ENCODE results near the gene GLDC.

The GLDC gene

GRCh38 chr9:6566409-6567139 is 79.0 kb downstream of the GLDC start:
- H3K4me1 ChIP-seq (ENCODE audit: control insufficient read depth, insufficient read depth, low read length), result no peaks in the 10 kb centered on the region
- no peaks in the 10 kb centered on the region for H3K27me3 ChIP-seq (ENCODE audit: control insufficient read depth in 1 of 2, insufficient read depth in 2 of 2, low read length in 2 of 2)
- no peak overlapping the region for H3K9ac ChIP-seq (ENCODE audit: low read length in 2 of 2)
- H3K9me3 ChIP-seq (ENCODE audit: control insufficient read depth in 2 of 2, low read length in 2 of 2), result no peaks in the 10 kb centered on the region
- no peak overlapping the region for H3K4me3 ChIP-seq (ENCODE audit: low read length in 2 of 2)
- H3K36me3 ChIP-seq (ENCODE audit: control insufficient read depth in 2 of 2, insufficient read depth in 2 of 2, low read length in 2 of 2), result no peaks in the 10 kb centered on the region
- no peak overlapping the region for H3K27ac ChIP-seq (ENCODE audit: low read length)

DNA sequence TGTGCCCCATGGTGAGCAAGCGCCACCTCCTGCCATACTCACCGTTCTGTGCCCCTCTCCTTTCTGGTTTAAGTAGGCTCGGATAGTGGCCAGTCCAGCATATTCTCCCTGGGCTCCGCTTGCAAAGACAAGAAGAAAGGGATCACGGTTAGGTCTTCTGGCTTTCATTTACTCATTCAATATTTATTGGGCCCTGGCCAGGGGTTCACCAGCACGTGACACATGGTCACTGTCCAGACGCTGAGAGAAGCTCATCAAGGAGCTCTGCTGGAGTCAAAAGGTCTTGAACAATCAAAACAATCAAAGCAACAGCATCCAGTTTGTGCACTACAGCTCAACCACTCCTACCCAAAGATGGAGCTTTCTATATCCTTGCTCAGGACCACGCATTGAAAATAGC is 80.2 kb downstream of the GLDC start:
- no peak overlapping the region for H3K27ac ChIP-seq (ENCODE audit: low read length)

DNA sequence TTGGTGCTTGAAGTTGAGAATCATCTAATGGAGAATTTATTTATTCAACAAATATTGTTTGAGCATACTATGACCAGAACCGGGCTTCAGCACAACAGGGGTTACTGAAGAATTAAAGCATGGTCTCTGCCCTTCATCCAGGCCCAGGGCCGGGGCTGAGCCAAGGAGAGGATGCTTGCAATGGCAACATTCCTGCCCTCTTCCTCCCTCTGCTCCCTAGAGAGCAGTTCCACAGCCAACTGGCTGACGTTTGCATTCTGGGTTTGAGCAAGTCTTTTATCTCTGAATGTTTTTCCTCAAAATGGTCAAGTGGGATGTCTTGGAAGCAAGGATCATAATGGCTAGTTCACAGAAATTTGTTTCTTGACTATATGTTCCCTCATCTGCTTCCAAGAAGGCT is 80.7 kb downstream of the GLDC start:
- H3K27ac ChIP-seq (ENCODE audit: low read length), result no peak overlapping the region
- H3K9me3 ChIP-seq (ENCODE audit: control insufficient read depth in 2 of 2, low read length in 2 of 2), result no peaks in the 10 kb centered on the region
- no peaks in the 10 kb centered on the region for H3K4me1 ChIP-seq (ENCODE audit: control insufficient read depth, insufficient read depth, low read length)
- H3K27me3 ChIP-seq (ENCODE audit: control insufficient read depth in 1 of 2, insufficient read depth in 2 of 2, low read length in 2 of 2), result no peaks in the 10 kb centered on the region
- no peak overlapping the region for H3K9ac ChIP-seq (ENCODE audit: low read length in 2 of 2)
- no peak overlapping the region for H3K4me3 ChIP-seq (ENCODE audit: low read length in 2 of 2)
- no peaks in the 10 kb centered on the region for H3K36me3 ChIP-seq (ENCODE audit: control insufficient read depth in 2 of 2, insufficient read depth in 2 of 2, low read length in 2 of 2)

More for the DNA sequence above, 80.2 kb downstream of the GLDC start:
- Histone ChIP-seq H3K9ac (ENCODE audit: low read length in 2 of 2) (no peak overlapping the region), H3K9me3 (ENCODE audit: control insufficient read depth in 2 of 2, low read length in 2 of 2) (no peaks in the 10 kb centered on the region), H3K36me3 (ENCODE audit: control insufficient read depth in 2 of 2, insufficient read depth in 2 of 2, low read length in 2 of 2) (no peaks in the 10 kb centered on the region), H3K27me3 (ENCODE audit: control insufficient read depth in 1 of 2, insufficient read depth in 2 of 2, low read length in 2 of 2) (no peaks in the 10 kb centered on the region), H3K4me3 (ENCODE audit: low read length in 2 of 2) (no peak overlapping the region), H3K4me1 (ENCODE audit: control insufficient read depth, insufficient read depth, low read length) (no peaks in the 10 kb centered on the region)

- H3K27ac ChIP-seq (ENCODE audit: low read length), result no peak overlapping the region
- no peaks in the 10 kb centered on the region for H3K4me1 ChIP-seq (ENCODE audit: control insufficient read depth, insufficient read depth, low read length)
- H3K9ac ChIP-seq (ENCODE audit: low read length in 2 of 2), result no peak overlapping the region
- no peaks in the 10 kb centered on the region for H3K36me3 ChIP-seq (ENCODE audit: control insufficient read depth in 2 of 2, insufficient read depth in 2 of 2, low read length in 2 of 2)
- no peaks in the 10 kb centered on the region for H3K27me3 ChIP-seq (ENCODE audit: control insufficient read depth in 1 of 2, insufficient read depth in 2 of 2, low read length in 2 of 2)
- H3K4me3 ChIP-seq (ENCODE audit: low read length in 2 of 2), result no peak overlapping the region
- H3K9me3 ChIP-seq (ENCODE audit: control insufficient read depth in 2 of 2, low read length in 2 of 2), result no peaks in the 10 kb centered on the region
Measured at GRCh38 chr9:6564360-6564759, 81.2 kb downstream of the GLDC start.

DNA sequence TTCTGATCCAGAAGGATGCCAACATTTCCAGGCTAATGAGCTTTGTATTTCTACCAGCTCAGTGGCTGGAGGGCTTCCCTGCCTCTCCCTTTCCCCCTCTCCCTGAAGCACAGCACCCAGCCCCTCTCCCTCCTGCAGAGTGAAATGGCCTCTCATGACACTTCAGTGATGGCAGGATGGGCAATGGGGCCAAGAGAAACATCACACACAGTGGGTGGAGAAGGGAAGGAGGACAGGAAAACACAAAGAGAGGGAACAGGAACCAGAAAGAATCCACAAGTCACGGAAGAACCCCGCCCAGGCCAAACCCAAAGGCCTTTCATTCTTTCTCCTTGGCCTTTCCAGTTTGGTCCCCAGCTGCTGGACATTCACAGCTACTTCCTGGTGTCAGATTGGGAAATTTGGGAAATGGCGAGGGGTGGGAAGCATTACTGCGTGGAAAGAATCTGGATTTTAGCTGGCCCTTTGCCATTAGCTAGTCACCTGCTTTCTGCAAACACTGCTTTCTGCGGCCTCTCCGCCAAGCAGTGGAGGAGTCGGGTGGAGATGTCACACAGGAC is 82.6 kb downstream of the GLDC start:
- Histone ChIP-seq H3K27me3 (ENCODE audit: control insufficient read depth in 1 of 2, insufficient read depth in 2 of 2, low read length in 2 of 2) (no peaks in the 10 kb centered on the region), H3K4me1 (ENCODE audit: control insufficient read depth, insufficient read depth, low read length) (no peaks in the 10 kb centered on the region), H3K9ac (ENCODE audit: low read length in 2 of 2) (no peak overlapping the region), H3K9me3 (ENCODE audit: control insufficient read depth in 2 of 2, low read length in 2 of 2) (no peaks in the 10 kb centered on the region), H3K27ac (ENCODE audit: low read length) (no peak overlapping the region), H3K36me3 (ENCODE audit: control insufficient read depth in 2 of 2, insufficient read depth in 2 of 2, low read length in 2 of 2) (no peaks in the 10 kb centered on the region), H3K4me3 (ENCODE audit: low read length in 2 of 2) (no peak overlapping the region)

GRCh38 chr9:6562201-6562600 is 83.3 kb downstream of the GLDC start:
- no peak overlapping the region for H3K4me3 ChIP-seq (ENCODE audit: low read length in 2 of 2)
- H3K27me3 ChIP-seq (ENCODE audit: control insufficient read depth in 1 of 2, insufficient read depth in 2 of 2, low read length in 2 of 2), result no peaks in the 10 kb centered on the region
- H3K9ac ChIP-seq (ENCODE audit: low read length in 2 of 2), result no peak overlapping the region
- H3K36me3 ChIP-seq (ENCODE audit: control insufficient read depth in 2 of 2, insufficient read depth in 2 of 2, low read length in 2 of 2), result no peaks in the 10 kb centered on the region
- no peak overlapping the region for H3K27ac ChIP-seq (ENCODE audit: low read length)
- no peaks in the 10 kb centered on the region for H3K9me3 ChIP-seq (ENCODE audit: control insufficient read depth in 2 of 2, low read length in 2 of 2)
- no peaks in the 10 kb centered on the region for H3K4me1 ChIP-seq (ENCODE audit: control insufficient read depth, insufficient read depth, low read length)

GRCh38 chr9:6557883-6558616 is 87.5 kb downstream of the GLDC start:
- no peak overlapping the region for H3K9ac ChIP-seq (ENCODE audit: low read length in 2 of 2)
- no peaks in the 10 kb centered on the region for H3K27me3 ChIP-seq (ENCODE audit: control insufficient read depth in 1 of 2, insufficient read depth in 2 of 2, low read length in 2 of 2)
- H3K9me3 ChIP-seq (ENCODE audit: control insufficient read depth in 2 of 2, low read length in 2 of 2), result no peaks in the 10 kb centered on the region
- no peak overlapping the region for H3K27ac ChIP-seq (ENCODE audit: low read length)
- no peak overlapping the region for H3K4me3 ChIP-seq (ENCODE audit: low read length in 2 of 2)
- H3K4me1 ChIP-seq (ENCODE audit: control insufficient read depth, insufficient read depth, low read length), result no peaks in the 10 kb centered on the region
- H3K36me3 ChIP-seq (ENCODE audit: control insufficient read depth in 2 of 2, insufficient read depth in 2 of 2, low read length in 2 of 2), result no peaks in the 10 kb centered on the region

DNA sequence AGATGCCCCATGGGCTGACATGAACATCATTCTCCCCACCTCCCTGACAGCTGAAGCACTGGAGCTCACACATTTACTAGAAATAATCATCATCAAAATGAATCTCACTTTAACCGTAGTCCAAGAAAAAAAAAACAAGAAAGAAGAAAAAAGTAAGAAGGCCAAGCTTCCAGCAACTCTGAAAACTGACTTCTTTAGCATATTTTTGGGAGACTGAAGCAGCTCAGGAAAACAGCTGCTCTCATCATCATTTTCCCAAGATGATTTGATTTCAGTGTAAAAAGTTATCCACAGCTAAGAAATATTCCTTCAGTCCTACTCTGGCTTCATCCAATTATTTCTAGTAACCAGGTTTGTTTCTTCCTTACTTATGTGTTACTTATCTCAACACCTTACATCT is 91.7 kb downstream of the GLDC start:
- peaks cover 3% of the 10 kb centered on the region for H3K4me1 ChIP-seq (ENCODE audit: control insufficient read depth, insufficient read depth, low read length)
- no peak overlapping the region for H3K27ac ChIP-seq (ENCODE audit: low read length)
- H3K4me3 ChIP-seq (ENCODE audit: low read length in 2 of 2), result no peak overlapping the region
- H3K9me3 ChIP-seq (ENCODE audit: control insufficient read depth in 2 of 2, low read length in 2 of 2), result no peaks in the 10 kb centered on the region
- H3K36me3 ChIP-seq (ENCODE audit: control insufficient read depth in 2 of 2, insufficient read depth in 2 of 2, low read length in 2 of 2), result no peaks in the 10 kb centered on the region
- H3K9ac ChIP-seq (ENCODE audit: low read length in 2 of 2), result no peak overlapping the region
- no peaks in the 10 kb centered on the region for H3K27me3 ChIP-seq (ENCODE audit: control insufficient read depth in 1 of 2, insufficient read depth in 2 of 2, low read length in 2 of 2)

DNA sequence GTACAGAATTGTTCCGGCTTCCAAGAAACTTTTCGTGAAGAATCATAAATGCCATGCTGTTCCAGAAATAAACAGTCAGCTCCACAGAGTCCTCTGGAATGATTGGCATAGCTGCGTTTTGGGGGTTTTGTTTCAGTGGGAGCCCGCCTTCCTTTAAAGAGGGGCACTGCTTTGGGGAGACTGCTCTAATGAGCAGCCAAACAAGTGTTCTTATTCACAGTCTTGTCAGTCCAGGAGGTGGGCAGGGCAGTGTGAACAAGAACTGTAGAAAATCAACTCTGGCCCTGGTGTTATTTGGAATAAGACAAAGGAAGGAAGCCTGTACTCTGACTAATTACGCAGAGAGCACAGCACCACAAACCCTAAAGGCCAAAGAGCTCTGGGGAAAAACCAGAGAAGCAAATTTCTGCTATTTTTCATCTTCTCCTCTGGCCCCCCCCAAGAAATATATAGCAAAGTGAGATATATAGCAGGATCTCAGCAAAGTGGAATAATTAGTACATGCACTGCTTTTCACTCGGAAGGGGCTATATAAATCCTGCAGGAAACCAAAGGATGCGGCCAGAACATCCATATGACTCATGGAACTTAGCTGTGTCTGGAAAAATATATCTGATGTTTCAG is 92.9 kb downstream of the GLDC start:
- Histone ChIP-seq H3K4me1 (ENCODE audit: control insufficient read depth, insufficient read depth, low read length) (peaks cover 3% of the 10 kb centered on the region), H3K9ac (ENCODE audit: low read length in 2 of 2) (no peak overlapping the region), H3K27me3 (ENCODE audit: control insufficient read depth in 1 of 2, insufficient read depth in 2 of 2, low read length in 2 of 2) (no peaks in the 10 kb centered on the region), H3K9me3 (ENCODE audit: control insufficient read depth in 2 of 2, low read length in 2 of 2) (no peaks in the 10 kb centered on the region), H3K4me3 (ENCODE audit: low read length in 2 of 2) (no peak overlapping the region), H3K27ac (ENCODE audit: low read length) (no peak overlapping the region), H3K36me3 (ENCODE audit: control insufficient read depth in 2 of 2, insufficient read depth in 2 of 2, low read length in 2 of 2) (no peaks in the 10 kb centered on the region)

GRCh38 chr9:6552033-6552432 is 93.5 kb downstream of the GLDC start:
- no peak overlapping the region for H3K27ac ChIP-seq (ENCODE audit: low read length)
- H3K36me3 ChIP-seq (ENCODE audit: control insufficient read depth in 2 of 2, insufficient read depth in 2 of 2, low read length in 2 of 2), result no peaks in the 10 kb centered on the region
- H3K9ac ChIP-seq (ENCODE audit: low read length in 2 of 2), result no peak overlapping the region
- H3K9me3 ChIP-seq (ENCODE audit: control insufficient read depth in 2 of 2, low read length in 2 of 2), result no peaks in the 10 kb centered on the region
- peaks cover 3% of the 10 kb centered on the region for H3K4me1 ChIP-seq (ENCODE audit: control insufficient read depth, insufficient read depth, low read length)
- no peak overlapping the region for H3K4me3 ChIP-seq (ENCODE audit: low read length in 2 of 2)
- no peaks in the 10 kb centered on the region for H3K27me3 ChIP-seq (ENCODE audit: control insufficient read depth in 1 of 2, insufficient read depth in 2 of 2, low read length in 2 of 2)
